ENCODE results near the gene PRLR. TPM values are rescaled to one million over a fixed set of nuclear protein-coding genes. Genes with fewer than 3 reads are reported as not detected.
A peak's percentile ranks its signal among the peaks of the same experiment; 100 is the strongest.

Gene PRLR
- total RNA-seq, 1 experiment from 2014 or later = 2.5 TPM

DNA sequence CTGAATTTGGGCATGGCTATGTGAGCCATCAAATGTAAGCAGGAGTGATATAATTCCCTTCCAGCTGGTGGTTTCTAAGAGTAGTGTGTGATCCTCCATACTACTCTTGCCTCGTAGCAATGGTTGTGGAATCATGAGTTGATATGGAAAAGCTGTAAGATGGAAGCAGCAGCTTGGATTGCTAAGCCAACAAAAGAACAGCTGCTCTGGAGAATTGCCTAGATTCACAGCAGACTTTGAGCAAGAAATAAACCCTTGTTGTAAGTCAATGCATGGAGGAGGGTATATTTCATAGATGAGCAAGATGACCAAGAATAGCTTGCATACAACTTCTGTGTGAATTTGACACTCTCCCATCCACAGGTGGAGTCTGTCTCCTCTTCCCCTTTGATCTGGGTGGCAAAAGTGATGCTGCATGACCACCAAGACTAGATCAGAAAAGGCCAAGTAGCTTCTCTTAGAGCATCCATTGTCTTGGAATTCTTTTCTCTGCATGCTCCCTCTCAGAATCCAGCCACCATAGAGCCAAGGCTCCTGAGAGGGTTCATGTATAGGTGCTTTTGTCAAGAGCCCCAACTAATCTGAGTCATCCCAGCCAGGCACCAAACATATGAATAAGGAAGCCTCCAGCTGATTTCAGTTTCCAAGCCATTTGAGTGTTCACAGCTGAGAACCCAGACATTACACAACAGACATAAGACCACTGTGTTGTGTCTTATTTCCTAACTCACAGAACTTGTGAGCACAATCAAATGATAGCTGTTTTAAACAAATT, 79.0 kb downstream of the PRLR start:
- WGBS (ENCODE audit: extremely low coverage, insufficient read length, low lambda C conversion rate) = no CpG with 5 or more reads among the region's 1 CpG
- no peaks in the 10 kb centered on the region for H3K27me3 ChIP-seq (ENCODE audit: insufficient read depth, low read length)
- no peak overlapping the region for H2AK5ac ChIP-seq (ENCODE audit: insufficient read length, low read length)
- TF ChIP-seq, protein P1, sequence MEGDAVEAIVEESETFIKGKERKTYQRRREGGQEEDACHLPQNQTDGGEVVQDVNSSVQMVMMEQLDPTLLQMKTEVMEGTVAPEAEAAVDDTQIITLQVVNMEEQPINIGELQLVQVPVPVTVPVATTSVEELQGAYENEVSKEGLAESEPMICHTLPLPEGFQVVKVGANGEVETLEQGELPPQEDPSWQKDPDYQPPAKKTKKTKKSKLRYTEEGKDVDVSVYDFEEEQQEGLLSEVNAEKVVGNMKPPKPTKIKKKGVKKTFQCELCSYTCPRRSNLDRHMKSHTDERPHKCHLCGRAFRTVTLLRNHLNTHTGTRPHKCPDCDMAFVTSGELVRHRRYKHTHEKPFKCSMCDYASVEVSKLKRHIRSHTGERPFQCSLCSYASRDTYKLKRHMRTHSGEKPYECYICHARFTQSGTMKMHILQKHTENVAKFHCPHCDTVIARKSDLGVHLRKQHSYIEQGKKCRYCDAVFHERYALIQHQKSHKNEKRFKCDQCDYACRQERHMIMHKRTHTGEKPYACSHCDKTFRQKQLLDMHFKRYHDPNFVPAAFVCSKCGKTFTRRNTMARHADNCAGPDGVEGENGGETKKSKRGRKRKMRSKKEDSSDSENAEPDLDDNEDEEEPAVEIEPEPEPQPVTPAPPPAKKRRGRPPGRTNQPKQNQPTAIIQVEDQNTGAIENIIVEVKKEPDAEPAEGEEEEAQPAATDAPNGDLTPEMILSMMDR (conservative IDR thresholded peaks at IDR 0.05) = no peak
- no peak overlapping the region for H3K9ac ChIP-seq (ENCODE audit: extremely low read depth, insufficient read length, low read length)
- H2BK20ac ChIP-seq (ENCODE audit: low read depth, low read length, poor library complexity, severe bottlenecking) = no peak overlapping the region
- H3K4me1 Mint-ChIP-seq = peaks cover 17 to 19% of the 10 kb centered on the region in 2 experiments
- H3T11ph ChIP-seq (ENCODE audit: low read length) = no peak overlapping the region
- H3K18ac ChIP-seq (ENCODE audit: insufficient read length, low read depth, low read length) = no peak overlapping the region
- no peak overlapping the region for H3K27ac ChIP-seq (ENCODE audit: insufficient read length, low read depth, low read length)
- no peak overlapping the region for H4K91ac ChIP-seq (ENCODE audit: insufficient read length, low read depth, low read length)
- no peak overlapping the region for H4K5ac ChIP-seq (ENCODE audit: insufficient read length, low read depth, low read length)
- H3K9me3 Mint-ChIP-seq = no peaks in the 10 kb centered on the region; a peak in 1 of 5 replicates
- no peak for DNase-seq
- H2BK5ac ChIP-seq (ENCODE audit: insufficient read length, low read length) = no peak overlapping the region
- H4K20me1 ChIP-seq (ENCODE audit: control insufficient read depth, insufficient read depth, insufficient read length) = no peaks in the 10 kb centered on the region
- H2AFZ ChIP-seq (ENCODE audit: low read length) = no peak overlapping the region
- H3K9me3 ChIP-seq (ENCODE audit: control insufficient read depth, low read depth, low read length) = no peaks in the 10 kb centered on the region
- H3K27me3 Mint-ChIP-seq (ENCODE audit: low read depth) = no peaks in the 10 kb centered on the region
- no peaks in the 10 kb centered on the region for H3K79me1 ChIP-seq (ENCODE audit: insufficient read depth, low read depth, low read length, poor library complexity, severe bottlenecking)
- no peak overlapping the region for H3K4me2 ChIP-seq (ENCODE audit: insufficient read depth, insufficient read length, low read length)
- no peaks in the 10 kb centered on the region for H3K79me2 ChIP-seq (ENCODE audit: insufficient read depth, low read length)
- no peak overlapping the region for H4K8ac ChIP-seq (replicated peaks; ENCODE audit: insufficient read length, low read depth, low read length)
- H2BK120ac ChIP-seq (ENCODE audit: low read depth, low read length, poor library complexity, severe bottlenecking) = no peak overlapping the region
- H3K56ac ChIP-seq (ENCODE audit: insufficient read length, low read depth, low read length) = no peak overlapping the region
- peaks cover 0 to 2% (median 0%) of the 10 kb centered on the region in 3 experiments; a peak in 1 of 7 replicates for H3K36me3 Mint-ChIP-seq (ENCODE audit: insufficient read depth in 1 of 3, low read depth in 3 of 3)
- peak overlapping the region in 2 of 3 experiments; percentile 19 to 75; a peak in 1 of 7 replicates for H3K27ac Mint-ChIP-seq
- H2BK12ac ChIP-seq (ENCODE audit: insufficient read length, low read depth, low read length) = no peak overlapping the region
- H3K4me3 Mint-ChIP-seq = no peak overlapping the region
- H3K4ac ChIP-seq (ENCODE audit: low read depth, low read length) = no peak overlapping the region
- H3K4me1 ChIP-seq (ENCODE audit: insufficient read depth, low read length) = peaks cover 2% of the 10 kb centered on the region; the same call in 1 of the 2 replicates
- no peaks in the 10 kb centered on the region for H3K23me2 ChIP-seq (ENCODE audit: insufficient read length, low read depth, low read length, poor library complexity, severe bottlenecking)
- H3K23ac ChIP-seq (ENCODE audit: insufficient read length, low read depth, low read length) = no peak overlapping the region
- no peak overlapping the region for H2BK15ac ChIP-seq (ENCODE audit: low read depth, low read length)
- no peak overlapping the region for H3K14ac ChIP-seq (ENCODE audit: insufficient read depth, low read length)
